ENCODE results near the gene TAT.

- TF ChIP-seq, protein P1, sequence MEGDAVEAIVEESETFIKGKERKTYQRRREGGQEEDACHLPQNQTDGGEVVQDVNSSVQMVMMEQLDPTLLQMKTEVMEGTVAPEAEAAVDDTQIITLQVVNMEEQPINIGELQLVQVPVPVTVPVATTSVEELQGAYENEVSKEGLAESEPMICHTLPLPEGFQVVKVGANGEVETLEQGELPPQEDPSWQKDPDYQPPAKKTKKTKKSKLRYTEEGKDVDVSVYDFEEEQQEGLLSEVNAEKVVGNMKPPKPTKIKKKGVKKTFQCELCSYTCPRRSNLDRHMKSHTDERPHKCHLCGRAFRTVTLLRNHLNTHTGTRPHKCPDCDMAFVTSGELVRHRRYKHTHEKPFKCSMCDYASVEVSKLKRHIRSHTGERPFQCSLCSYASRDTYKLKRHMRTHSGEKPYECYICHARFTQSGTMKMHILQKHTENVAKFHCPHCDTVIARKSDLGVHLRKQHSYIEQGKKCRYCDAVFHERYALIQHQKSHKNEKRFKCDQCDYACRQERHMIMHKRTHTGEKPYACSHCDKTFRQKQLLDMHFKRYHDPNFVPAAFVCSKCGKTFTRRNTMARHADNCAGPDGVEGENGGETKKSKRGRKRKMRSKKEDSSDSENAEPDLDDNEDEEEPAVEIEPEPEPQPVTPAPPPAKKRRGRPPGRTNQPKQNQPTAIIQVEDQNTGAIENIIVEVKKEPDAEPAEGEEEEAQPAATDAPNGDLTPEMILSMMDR (conservative IDR thresholded peaks at IDR 0.05): no peak
- no peak for TF ChIP-seq ZFX (IDR thresholded peaks at IDR 0.05)
Measured at GRCh38 chr16:71590584-71590983, 13.7 kb upstream of the TAT start.

Data from C4-2B (cell line).